HG02759 (cell line): ENCODE data around the gene IL18BP.

Experiments
- ATAC-seq: cut with Tn5 transposase; IDR thresholded peaks from one replicate; pipeline ENCODE4 v1.9.1; 2021; ENCODE audit warnings: mild to moderate bottlenecking, moderate library complexity; ENCODE audit not compliant: unreplicated experiment

Gene IL18BP

GRCh38 chr11:72010529-72011233 lies 12.0 kb downstream of the IL18BP start:
- ATAC-seq = no peak

GRCh38 chr11:72012091-72012630 lies 13.5 kb downstream of the IL18BP start:
- ATAC-seq = no peak

- ATAC-seq = no peak
Measured at GRCh38 chr11:72012897-72013721, 14.4 kb downstream of the IL18BP start.

GRCh38 chr11:72013765-72014711 lies 15.3 kb downstream of the IL18BP start:
- no peak for ATAC-seq

- no peak for ATAC-seq
Measured at GRCh38 chr11:72014761-72015320, 16.1 kb downstream of the IL18BP start.

- ATAC-seq = no peak
Measured at GRCh38 chr11:72015511-72016061, 16.9 kb downstream of the IL18BP start.

- ATAC-seq = no peak
Measured at GRCh38 chr11:72018171-72018570, 19.5 kb downstream of the IL18BP start.

- no peak for ATAC-seq
Measured at GRCh38 chr11:72023335-72023734, 24.6 kb downstream of the IL18BP start.

- ATAC-seq = no peak
Measured at GRCh38 chr11:72024069-72024754, 25.5 kb downstream of the IL18BP start.

- no peak for ATAC-seq
Measured at GRCh38 chr11:72026090-72026489, 27.4 kb downstream of the IL18BP start.

GRCh38 chr11:72030472-72031045 lies 31.9 kb downstream of the IL18BP start:
- ATAC-seq = no peak

GRCh38 chr11:72036687-72037086 lies 38.0 kb downstream of the IL18BP start:
- no peak for ATAC-seq

GRCh38 chr11:72037554-72038311 lies 39.0 kb downstream of the IL18BP start:
- ATAC-seq = no peak

GRCh38 chr11:72038491-72038890 lies 39.8 kb downstream of the IL18BP start:
- ATAC-seq = no peak

- ATAC-seq = no peak
Measured at GRCh38 chr11:72039031-72039855, 40.5 kb downstream of the IL18BP start.

GRCh38 chr11:72039856-72040401 lies 41.2 kb downstream of the IL18BP start:
- no peak for ATAC-seq
